Kidney capillary endothelial cell (primary cell): Measurements from ENCODE around the gene PGC.
A peak's percentile ranks its signal among the peaks of the same experiment; 100 is the strongest.

Experiments used
- DNase-seq: peaks from one replicate; pipeline ENCODE4 v3.0.0-alpha.2; 2018; ENCODE audit warnings: low spot score

Gene PGC

DNA sequence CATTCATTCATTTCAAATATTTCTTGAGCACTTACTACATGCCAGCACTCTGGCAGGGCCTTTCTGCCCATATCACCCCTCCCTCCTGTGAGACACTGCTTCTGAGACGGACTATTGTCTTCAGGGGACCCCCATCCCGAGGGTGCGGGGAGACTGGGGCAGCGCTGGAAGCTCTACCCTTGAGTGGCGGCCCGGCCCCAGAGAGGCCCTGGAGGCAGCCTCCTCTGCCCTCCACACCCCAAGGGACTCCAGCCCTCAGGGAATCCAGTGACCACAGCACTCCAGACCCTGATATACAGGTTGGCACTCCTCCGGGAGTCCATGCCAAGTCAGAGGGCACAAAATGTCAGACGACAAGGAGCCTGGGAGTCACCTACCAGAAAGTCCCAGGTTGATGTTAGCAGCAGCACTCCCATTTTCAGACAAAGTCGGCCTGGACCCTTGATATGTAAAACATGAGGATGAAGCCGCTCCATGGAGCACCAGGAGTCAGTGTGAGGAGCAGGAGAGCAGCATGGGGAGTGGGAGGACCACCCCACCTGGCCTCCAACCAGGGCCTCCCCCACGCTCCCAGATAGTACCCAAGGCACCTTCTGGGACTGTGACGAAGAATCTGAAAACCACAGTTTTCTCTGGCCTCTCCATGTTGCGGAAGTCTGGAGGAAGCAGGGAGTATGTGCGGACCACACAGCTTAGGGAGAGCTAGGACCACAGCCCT is 32.5 kb downstream of the PGC start:
- no peak for DNase-seq

DNA sequence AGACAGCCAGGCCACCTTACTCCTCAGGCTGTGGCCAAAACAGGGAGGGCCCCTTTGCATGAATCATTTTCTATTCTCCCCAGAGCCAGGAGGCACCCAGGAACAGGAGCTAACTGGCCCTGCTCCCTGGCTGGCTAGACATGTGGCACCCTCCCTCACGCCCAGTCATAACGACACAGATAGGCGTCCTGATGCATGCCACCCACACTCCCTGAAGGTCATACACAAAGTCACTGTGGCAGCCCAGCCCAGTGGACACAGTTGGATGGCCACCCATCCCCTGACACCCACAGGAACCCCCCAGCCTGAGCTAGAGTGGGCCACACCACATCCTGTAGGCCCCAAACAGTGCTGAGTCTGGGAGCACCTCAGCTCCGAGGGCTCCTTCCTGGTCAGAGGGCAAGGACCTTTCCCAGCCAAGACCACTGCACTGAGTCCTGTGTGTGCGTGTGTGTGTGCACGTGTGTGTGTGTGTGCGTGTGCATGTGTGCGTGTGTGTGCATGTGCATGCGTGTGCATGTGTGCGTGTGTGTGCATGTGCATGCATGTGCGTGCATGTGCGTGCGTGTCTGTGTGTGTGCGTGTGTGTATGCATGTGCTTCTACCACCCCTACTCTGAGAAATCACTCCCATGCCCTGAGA is 33.4 kb downstream of the PGC start:
- no peak for DNase-seq

DNA sequence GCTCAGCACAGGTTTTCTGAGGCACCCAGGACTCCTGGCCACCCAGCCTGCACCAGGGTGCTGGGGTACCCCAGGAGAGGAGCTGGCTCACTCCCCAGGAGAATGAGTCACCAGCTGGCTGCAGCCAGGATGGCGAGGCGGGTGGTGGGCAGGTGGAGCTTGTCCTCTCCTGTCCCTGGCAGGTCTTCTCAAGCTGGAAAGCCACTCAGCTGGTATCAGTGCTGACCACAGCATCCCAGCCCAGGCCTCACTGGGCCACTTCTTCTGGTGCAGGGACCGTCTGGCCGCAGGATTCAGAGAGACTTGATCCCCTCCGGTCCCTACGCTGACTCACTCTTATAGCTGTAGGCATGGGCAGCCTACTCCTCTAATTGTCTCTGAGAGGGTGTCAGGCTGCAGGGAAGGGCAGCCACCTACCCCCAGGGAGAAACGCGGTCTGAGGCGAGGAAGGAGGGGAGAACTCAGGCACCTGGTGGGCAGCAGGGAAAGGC is 34.0 kb downstream of the PGC start:
- no peak for DNase-seq

DNA sequence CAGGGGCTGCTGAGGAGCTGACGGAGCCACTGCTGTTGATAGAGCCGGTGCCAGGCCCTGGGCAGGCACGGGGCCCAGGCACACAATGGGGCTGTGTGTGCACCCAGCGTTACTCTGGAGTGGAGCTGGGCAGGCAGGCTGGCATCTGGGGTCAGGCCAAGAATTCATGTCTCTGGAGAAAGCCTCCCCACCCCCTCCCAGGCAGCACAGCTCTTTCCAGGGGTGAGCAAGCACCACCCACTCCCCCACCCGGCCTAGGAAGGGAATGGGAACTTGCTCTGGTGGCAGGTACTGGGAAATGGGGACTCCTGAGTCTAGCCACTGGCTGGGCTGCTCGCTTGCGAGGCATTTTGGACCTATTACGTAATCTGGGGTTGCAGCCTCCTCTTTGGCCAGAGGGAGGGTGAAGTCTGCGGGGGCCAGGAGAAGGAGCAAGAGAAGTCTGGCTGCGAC is 34.5 kb downstream of the PGC start:
- no peak for DNase-seq

DNA sequence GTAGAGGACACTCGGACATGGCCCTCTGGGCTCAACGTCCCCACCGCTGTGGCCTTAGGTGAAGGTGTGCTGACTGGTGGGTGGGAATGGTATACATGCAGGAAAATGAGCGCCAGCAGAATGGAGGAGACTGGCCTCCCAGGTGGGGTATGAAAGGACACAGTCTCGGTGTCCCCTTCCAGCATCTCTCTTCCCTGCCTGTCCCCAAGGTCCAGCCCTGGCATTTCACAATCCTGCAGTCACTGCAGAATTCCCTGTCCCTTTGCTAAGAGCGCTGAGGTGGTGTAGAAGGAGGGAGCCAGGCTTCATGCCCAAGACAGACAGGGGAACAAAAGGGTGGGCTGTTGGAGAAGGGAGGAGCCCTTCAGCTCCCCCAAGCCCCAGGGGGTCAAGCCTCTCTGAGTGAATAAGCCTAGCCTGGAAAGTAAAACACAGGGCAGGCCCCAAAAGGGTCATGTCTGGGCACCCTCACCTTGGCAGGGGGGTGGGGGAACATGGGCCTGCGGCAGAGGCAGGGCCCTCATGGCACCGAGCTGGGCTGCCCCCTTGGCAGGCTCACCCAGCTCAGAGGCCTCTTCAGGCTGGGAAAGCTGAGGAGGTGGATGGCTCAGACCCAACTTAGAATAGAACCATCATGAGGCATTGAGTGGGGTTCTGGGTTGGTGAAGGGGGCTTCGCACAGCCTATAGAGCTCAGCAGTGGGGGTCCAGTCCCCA is 35.7 kb downstream of the PGC start:
- no peak for DNase-seq

DNA sequence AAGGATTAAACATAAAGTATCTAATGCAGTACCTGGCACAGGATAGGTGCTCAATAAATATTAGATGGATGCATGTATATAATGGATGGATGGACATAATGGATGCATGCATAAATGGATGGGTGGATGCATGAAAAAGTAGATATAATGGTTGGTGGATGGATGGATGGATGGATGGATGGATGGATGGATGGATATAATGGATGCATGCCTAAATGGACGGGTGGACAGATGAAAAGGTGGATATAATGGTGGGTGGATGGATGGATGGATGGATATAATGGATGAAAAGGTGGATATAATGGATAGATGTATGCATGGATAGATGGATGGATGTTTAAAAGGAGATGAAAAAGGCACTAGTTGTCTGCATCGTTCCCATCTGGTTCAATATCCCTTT is 37.8 kb downstream of the PGC start:
- no peak for DNase-seq

DNA sequence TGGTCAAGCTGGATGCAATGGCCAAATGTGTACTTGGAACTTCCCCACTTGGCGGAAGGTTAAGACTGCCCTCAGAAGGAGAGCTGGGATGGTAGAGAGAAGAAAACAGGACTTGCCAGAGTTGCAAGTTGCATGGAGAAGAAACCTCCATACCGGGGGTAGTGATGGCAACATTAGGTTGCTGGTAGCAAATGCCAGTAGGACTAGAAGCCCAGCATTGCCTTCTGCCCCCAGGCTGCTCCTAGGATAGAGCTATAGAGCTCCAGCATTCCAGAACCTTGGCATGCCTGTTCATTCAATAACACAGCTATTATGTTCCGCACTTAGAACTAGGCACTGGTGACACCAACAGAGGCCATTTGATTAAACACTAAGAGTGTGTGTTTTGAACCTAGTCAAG is 38.3 kb downstream of the PGC start:
- DNase-seq: no peak

DNA sequence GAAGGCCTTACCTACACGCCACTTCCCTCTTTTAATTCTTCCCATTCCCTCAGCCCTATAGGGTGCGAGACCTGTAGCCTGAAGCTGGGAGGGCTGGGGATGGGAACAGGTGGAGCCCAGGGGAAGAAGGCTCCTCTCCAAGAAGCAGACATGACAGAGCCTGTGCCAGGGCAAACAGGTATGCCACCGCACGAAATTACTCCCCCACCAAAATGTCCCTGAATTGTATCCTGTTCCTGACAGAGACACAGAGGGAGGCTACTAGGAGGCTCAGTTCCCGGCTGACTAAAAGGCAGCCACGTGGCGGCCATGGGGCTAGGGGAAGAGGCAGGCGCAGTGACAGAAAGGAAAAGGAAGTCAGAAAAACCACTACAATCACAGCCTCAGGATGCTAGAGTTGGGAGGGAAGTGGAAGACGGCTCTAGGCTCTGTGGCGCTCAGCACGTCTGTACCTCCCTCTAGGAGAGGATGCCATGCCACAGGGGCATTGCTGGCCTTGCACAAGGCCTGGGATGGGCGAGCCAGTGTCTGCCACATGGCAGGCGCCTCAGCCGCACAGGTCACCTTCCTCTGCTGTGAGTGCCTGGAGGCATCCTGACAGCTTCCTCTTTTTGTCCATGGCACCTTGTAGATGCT is 39.5 kb downstream of the PGC start:
- peak; percentile 34 for DNase-seq

DNA sequence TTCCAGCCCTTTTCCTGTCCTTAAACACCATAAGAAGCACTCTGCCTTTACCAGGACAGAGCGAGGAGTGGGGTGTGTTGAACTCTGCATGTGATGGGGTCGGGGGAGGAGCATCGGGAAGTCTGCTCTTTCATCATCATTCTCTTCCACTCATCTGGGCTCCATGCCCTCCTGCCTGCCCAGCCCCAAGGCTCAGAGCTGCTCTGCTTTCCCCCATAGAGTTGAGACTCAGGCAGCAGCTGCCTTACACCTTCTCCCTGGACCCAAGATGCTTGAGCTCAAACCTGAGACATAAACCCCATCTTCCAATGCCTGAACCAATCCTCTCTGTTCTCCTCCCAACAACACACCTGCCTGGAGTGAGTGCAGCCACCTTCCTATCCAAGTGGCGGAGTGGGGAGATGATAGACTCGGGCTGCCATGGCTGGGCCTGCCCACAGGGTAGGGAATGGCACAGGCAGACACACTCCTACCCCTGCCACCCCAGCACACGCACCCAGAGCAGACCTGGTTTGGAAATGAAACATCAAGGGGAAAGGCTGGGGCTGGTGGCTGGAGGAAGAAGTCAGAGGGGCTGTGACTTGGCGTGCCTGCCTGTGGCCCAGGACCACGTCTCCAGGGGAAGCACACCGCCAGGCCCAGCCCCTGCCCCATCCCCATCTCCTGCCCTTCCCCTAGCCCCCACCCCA is 40.2 kb downstream of the PGC start:
- no peak for DNase-seq

DNA sequence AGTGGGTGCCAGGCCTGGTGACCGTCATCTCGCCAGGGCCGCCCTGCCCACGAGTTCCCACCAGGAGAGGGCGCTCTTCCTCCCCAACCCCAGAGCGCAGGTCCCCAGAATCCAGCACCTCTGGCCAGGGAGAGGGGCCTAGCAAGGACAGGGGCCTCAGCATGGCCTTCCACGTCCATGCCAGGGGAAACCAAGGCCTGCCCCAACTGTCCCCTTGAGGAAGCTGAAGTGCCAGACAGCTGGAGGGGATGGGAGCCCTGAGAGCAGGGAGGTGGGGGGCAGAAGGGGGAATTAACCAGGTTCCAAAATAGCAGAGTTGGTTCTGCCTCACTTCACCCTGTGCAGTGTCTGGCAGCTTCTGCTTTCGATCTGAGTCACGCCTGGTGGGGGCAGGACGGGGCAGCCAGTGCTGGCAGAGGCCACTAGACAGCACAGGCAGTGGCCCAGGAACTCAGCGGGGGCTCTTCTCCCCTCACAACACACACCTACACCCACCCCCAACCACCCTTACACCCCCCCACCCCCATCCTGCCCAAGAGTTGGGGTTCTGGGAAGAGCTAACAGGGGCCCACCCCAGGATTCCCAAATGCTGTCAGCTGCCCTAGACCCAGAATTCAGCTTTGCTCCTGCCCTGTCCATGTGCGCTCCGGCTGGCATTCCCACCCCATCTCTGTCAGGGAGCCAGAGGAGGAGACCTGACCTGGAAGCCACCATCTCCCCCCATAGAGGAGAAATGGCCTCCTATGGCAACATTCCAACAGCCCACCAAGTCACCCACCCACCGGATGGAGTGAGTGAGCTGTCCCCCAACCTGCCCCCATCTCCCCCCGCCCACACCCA is 41.0 kb downstream of the PGC start:
- no peak for DNase-seq

DNA sequence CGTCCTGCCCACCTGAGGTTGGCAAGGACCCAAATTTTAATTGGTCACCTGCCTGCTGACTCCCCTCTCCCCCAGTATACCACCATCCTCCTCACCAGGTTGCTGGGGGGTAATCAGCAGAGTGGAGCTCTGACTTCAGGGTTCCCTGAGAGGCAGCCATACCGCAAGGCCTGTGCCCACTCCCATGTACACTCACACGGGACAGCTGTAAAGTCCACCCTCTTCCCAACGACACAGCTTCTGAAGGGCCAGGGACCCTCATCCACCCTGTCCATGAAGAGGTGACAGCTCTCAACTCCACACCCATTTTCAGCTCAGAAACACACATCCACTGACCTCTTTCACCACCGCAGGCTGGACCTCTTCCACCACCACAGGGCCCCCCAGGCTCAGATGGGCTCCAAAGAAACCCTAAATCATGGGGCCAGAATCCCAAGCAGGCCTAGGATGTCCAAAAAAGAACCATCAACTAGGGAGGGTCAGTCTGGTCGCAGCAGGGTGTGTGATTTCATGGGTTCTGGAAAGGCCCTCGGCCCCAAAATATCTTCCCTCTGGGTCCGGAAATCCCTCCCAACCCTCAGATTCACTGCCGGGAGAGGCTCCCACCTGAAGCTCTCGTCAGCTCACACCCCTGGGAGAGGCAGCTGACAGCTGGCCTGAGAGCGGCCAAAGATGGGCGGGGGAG is 41.7 kb downstream of the PGC start:
- no peak for DNase-seq

DNA sequence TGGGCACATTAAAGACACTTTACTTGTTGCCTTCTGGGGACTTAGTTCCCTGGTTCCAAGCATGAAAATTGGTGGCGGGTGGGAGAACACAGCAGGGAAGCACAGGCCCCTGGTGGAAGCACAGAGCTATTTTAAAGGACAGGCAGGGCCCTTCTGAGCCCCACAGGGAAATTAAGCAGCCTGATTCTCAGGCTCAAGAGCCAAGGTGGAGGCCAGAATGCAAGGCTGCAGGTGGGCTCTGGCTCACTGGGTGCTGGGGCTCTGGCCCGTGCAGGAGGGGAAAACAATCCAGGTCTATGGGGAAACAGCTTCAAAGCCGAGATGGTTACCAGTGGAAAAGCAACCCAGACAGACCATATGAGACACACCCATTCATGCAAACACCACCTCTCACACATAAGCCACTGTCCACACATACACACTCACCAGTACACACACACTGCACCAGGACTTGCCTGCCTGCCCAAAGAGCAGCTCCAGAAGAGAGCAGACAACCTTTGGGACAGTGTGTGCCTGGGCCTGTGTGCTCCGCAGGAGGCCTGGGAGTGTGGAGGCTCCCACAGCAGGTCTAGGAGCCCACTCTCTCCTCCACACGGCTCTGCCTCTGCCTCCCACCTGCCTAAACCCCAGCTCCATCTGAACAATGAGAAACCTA is 42.4 kb downstream of the PGC start:
- no peak for DNase-seq

DNA sequence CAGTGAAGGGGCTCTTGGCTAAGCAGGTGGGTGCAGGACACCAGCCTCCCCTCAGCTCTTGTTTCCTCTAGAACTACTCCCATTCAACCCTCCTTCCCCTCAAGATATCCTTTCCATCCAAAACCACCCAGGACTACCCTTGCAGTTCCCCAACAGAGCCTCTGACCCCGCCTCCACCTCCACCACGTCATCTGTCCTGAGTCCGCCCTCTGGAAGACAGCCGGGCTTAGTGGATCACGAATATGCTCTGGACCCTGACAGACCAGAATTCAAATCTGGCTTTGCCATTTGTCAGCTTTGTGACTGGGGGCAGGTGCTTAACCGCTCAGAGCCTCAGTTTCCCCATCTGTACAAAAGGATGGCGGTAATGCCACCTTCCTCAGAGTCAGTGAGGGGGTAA is 43.2 kb downstream of the PGC start:
- no peak for DNase-seq

DNA sequence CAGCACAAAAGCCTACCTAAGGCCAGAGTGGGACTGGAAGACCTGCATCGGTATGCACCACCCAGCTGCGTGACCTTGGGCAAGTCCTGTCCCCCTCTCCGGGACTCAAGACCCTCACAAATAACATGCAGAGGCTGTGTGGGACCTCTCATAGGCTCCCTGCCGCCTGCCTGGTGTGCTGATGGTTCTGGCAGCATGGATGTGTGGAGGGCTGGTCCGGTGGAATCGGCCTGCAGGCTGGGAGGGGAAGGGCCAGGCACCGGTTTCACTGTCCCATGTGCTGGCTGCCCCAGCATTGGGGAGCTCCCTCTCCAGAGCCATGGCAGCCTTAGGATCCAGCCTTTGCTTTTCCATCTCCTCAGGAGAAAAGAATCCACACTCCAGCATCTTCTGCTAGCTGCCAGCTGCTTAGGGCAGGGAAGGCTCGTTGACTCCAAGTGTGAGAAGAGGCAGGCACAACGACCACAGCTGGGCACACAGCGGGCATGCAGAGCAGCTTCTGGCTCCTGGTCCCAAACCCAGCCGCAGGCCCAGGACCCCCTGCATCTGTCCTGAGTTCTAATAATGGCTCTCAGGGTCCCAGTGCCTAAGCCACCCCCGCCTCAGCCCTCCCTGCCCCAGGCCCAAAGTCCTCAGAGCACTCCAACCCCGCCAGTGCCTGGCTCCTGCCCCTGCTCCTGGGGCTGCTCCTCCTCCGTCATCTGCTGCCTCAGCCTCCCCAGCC is 44.3 kb downstream of the PGC start:
- no peak for DNase-seq

DNA sequence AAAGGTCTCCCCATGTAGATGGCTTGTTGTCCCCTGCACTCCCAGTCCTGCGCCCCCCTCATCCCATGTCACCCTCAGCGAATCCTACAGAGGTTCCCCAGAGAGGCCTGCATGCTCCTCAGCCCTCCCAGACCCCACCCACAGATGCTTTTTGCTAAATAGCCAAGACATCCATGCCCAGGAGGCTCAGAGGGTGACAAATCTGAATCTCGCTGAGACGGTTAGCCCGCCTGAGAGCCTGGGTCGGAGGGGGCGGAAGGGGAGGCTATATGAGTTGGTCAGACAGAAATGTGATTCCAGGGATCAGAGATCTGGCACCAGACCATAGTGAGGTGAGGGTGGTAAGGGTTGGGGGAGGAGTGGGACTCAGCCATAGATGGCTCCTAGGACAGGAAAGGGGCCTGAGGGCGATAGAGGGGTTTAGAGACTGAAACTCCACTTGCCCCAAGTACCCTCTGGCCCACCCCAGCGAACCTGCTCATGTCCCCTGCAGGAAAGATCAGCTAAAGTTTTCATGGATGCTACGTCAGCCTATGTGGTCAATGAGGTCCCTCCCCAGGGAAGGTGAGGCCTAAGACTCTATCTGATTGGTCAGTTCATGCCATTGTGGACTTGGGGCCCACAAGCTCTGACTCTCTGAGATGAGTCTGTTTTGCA is 45.0 kb downstream of the PGC start:
- DNase-seq: no peak

DNA sequence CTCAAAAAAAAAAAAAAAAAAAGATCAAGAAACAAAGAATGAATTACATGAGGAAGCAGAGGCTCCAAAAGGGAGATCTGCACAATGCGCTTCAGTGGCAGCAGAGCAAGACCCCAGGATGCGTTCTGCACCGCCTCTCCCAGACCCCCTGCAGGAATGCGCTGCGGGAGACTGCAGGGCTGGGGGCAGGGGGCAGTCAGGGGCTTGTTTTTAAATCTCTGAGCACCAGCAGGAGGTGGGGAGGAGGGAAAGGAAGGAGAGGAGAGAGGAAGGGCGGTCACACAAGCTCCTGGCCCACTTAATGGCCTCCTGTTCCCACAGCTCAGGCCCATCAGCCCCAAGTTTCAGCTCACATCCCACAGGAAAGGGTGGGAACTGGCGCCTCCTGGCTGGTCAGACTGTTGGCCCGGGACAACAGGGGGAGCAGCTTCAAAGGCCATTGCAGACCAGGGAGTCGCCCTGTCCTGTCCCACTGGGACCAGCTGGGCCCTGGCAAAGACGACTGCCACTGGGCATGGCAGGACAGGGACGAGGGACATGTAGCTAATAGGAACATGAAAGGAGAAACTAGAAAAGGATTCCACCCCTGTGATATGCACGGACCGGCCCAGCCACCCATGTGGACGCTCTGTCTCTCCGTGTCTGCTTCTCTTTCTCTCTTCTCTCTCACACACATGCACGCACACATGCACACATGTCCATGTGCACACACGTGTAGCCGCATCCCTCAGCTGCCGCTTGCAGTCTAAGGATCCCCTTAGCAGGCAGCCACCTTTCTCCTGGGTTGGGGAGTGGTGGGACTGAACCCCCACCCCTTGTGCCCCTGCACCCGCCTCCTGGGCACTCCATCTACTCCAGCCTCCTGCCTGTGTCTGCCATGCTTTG is 46.5 kb downstream of the PGC start:
- DNase-seq: no peak

DNA sequence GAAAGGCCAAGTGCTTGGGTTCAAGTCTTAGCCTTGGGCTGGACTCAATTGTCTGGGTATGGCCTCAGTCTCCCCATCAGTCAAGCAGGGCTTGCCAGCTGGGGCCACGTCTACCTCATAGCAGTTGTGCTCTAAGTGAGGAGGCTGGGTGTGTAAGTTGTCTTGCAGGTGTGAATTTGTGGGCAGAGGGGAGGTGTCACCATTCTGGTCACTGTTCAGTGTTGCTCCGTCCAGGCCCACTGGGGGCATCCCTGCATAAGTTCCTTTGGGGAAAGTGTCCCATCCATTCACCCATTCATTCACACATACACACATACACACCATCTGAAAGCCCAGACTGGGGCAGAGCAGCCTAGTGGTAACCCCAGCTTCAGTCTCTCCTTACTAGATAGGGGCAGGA is 48.1 kb downstream of the PGC start:
- DNase-seq: no peak
